Measurements from ENCODE around the gene APOA4. TPM values are rescaled to one million over a fixed set of nuclear protein-coding genes. Genes with fewer than 3 reads are reported as not detected.

APOA4 gene
- total and polyA plus RNA-seq, 9 of the 15 experiments (the other 6 are each of a cell fraction or from before 2014, with no cell fraction given), result 0.07 TPM; not detected in 8

- Histone ChIP-seq H3K9me3 (replicated peaks; ENCODE audit: control insufficient read depth, insufficient read depth, low read depth, low read length) (no peaks in the 10 kb centered on the region), H3K9me1 (ENCODE audit: control insufficient read depth, insufficient read depth, low read length) (no peaks in the 10 kb centered on the region), H2AFZ (ENCODE audit: low read depth, low read length) (peak overlapping the region; percentile 99), H3K4me2 (ENCODE audit: insufficient read depth, low read length) (peak overlapping the region; percentile 92), H3K27ac (ENCODE audit: extremely low read depth, low read depth, low read length) (peak overlapping the region; percentile 60; the same call in 2 of the 3 replicates), H3K4me1 (replicated peaks in 1 of 2; ENCODE audit: control insufficient read depth in 2 of 2, insufficient read depth in 2 of 2, low read length in 2 of 2) (peaks cover 22 to 29% of the 10 kb centered on the region in 2 experiments; a peak in 4 of 5 replicates), H3K27me3 (ENCODE audit: control insufficient read depth in 2 of 2, insufficient read depth in 2 of 2, low read length in 2 of 2) (no peaks in the 10 kb centered on the region), H4K20me1 (replicated peaks; ENCODE audit: control insufficient read depth, insufficient read depth, low read length) (no peaks in the 10 kb centered on the region), H3K79me2 (ENCODE audit: control insufficient read depth, insufficient read depth, low read length) (peaks cover 24% of the 10 kb centered on the region), H3K9ac (ENCODE audit: insufficient read depth in 1 of 2, low read depth in 2 of 2, low read length in 2 of 2) (peak overlapping the region; percentile 88 to 94), H3K4me3 (peak overlapping the region; percentile 98), H3K36me3 (ENCODE audit: control insufficient read depth, insufficient read depth, low read length) (peaks cover 45% of the 10 kb centered on the region)
- TF ChIP-seq ZNF224 (CRISPR knock-in tag; IDR thresholded peaks at IDR 0.05) (no peak), PCBP2 (IDR thresholded peaks at IDR 0.05; ENCODE audit: low read depth, low read length, poor library complexity, severe bottlenecking) (no peak), ZNF280A (IDR thresholded peaks at IDR 0.05; ENCODE audit: low read depth, partially characterized antibody) (no peak), U2AF1 (optimal IDR thresholded peaks at IDR 0.05; ENCODE audit: low read depth, low read length) (no peak), BCL6 (CRISPR knock-in tag; IDR thresholded peaks at IDR 0.05) (no peak), MCM2 (IDR thresholded peaks at IDR 0.05; ENCODE audit: low read depth) (no peak), TSHZ1 (CRISPR knock-in tag; IDR thresholded peaks at IDR 0.05) (no peak), ZNF707 (CRISPR knock-in tag; conservative IDR thresholded peaks at IDR 0.05) (no peak), CC2D1A (IDR thresholded peaks at IDR 0.05) (no peak), NKRF (IDR thresholded peaks at IDR 0.05; ENCODE audit: borderline replicate concordance) (no peak), NCOA6 (IDR thresholded peaks at IDR 0.05) (no peak), RNF2 (IDR thresholded peaks at IDR 0.05) (no peak), ZNF23 (CRISPR knock-in tag; IDR thresholded peaks at IDR 0.05) (no peak), ZNF133 (CRISPR knock-in tag; IDR thresholded peaks at IDR 0.05) (no peak), FOXK2 (conservative IDR thresholded peaks at IDR 0.05 in 1 of 2, IDR thresholded peaks at IDR 0.05 in 1 of 2; ENCODE audit: low read depth in 2 of 2) (no peak)
- peak; percentile 7; the same call in 1 of the 3 replicates for ATAC-seq
- intact Hi-C loops (cut with micrococcal nuclease) (no loop called here), in situ Hi-C loops (cut with MboI) (loop anchor here (5.0 kb wide), 1 partner anchor 315 kb away; no protein-coding TSS in a partner anchor)
- POLR2A ChIA-PET, result interaction anchor here (0.6 to 2.8 kb wide), 7 partner anchors 10 to 441 kb away, joined by 3 to 15 read pairs (median 3); no protein-coding TSS in a partner anchor
- no peak for FAIRE-seq
- CTCF ChIA-PET (ENCODE audit: low intra/inter-chr PET ratio), result no interaction called here
- no peak for DNase-seq (ENCODE audit: extremely low read depth in 1 of 4, low spot score in 3 of 4)
- WGBS (ENCODE audit: insufficient coverage, low coverage, missing lambda C conversion rate), result under 1% methylated on average over 15 of the region's 15 CpGs
- no TSS peak for BruUV-seq (replicated peaks)
Observed at GRCh38 chr11:116787436-116787785, 35.7 kb downstream of the APOA4 start.
